Stomach (tissue), 4 donors: ENCODE measurements around the gene C17orf67.

Experiments used
- POLR2A ChIP-seq, 4 donors: fragments of 450-650 bp; IDR thresholded peaks; one replicate each; pipeline ENCODE4 v1.6.1; 2016; ENCODE audit warnings: antibody characterized with exemption in 4 of 4, control low read depth in 2 of 4, mild to moderate bottlenecking in 1 of 4, moderate library complexity in 1 of 4
- POLR2AphosphoS5 ChIP-seq, 3 donors: sonication (generic); formaldehyde crosslinking; IDR thresholded peaks; one replicate each; pipeline ENCODE4 v1.6.1; 2016; ENCODE audit warnings: antibody characterized with exemption in 3 of 3
- TF ChIP-seq, protein P1 (sequence below), 7 experiments: fragments of 450-650 bp in 4 of 7; fragments of 200-600 bp in 3 of 7; sonication (generic) in 3 of 7; IDR thresholded peaks; one replicate each; pipeline ENCODE4 v1.5.1; 2016 to 2019; ENCODE audit warnings: antibody characterized with exemption in 7 of 7, control low read depth in 2 of 7, mild to moderate bottlenecking in 1 of 7

DNA sequence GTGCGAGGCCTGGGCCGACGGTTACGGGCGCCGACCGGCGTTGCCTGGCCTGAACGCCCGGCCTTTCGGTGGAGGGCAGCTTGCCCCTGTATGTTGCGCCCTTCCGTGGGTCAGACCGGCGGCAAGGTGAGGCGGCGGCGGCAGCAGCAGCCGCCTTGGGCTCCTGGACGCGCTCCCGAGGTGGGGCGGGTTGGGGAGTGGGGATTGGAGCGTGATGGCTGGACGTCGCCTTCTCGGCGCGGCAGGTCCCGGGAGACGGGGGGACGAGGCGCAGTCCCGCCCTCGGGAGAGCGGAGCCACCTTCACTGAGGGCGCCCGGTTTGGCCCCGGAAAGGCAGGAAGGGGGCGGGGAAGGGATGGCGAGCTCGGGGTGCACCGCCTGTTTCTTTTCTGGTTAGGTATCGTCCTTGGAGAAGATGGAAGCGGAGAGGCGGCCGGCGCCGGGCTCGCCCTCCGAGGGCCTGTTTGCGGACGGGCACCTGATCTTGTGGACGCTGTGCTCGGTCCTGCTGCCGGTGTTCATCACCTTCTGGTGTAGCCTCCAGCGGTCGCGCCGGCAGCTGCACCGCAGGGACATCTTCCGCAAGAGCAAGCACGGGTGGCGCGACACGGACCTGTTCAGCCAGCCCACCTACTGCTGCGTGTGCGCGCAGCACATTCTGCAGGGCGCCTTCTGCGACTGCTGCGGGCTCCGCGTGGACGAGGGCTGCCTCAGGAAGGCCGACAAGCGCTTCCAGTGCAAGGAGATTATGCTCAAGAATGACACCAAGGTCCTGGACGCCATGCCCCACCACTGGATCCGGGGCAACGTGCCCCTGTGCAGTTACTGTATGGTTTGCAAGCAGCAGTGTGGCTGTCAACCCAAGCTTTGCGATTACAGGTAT is 902 bp upstream of the C17orf67 start:
- TF ChIP-seq POLR2A (IDR thresholded peaks at IDR 0.05) (no peak), POLR2AphosphoS5 (IDR thresholded peaks at IDR 0.05) (no peak)
- TF ChIP-seq, protein P1, sequence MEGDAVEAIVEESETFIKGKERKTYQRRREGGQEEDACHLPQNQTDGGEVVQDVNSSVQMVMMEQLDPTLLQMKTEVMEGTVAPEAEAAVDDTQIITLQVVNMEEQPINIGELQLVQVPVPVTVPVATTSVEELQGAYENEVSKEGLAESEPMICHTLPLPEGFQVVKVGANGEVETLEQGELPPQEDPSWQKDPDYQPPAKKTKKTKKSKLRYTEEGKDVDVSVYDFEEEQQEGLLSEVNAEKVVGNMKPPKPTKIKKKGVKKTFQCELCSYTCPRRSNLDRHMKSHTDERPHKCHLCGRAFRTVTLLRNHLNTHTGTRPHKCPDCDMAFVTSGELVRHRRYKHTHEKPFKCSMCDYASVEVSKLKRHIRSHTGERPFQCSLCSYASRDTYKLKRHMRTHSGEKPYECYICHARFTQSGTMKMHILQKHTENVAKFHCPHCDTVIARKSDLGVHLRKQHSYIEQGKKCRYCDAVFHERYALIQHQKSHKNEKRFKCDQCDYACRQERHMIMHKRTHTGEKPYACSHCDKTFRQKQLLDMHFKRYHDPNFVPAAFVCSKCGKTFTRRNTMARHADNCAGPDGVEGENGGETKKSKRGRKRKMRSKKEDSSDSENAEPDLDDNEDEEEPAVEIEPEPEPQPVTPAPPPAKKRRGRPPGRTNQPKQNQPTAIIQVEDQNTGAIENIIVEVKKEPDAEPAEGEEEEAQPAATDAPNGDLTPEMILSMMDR (IDR thresholded peaks at IDR 0.05): peak in 2 of 7 experiments; percentile 0 to 7
